GM18870 (cell line): ENCODE results near the gene SLC25A44.
"Not testable (repeated sequence)": the region's sequence is repeated elsewhere in the genome, so short reads cannot be mapped to it uniquely, and the experiment has no call there.

Experiments
- ATAC-seq: cut with Tn5 transposase; IDR thresholded peaks from one replicate; pipeline ENCODE4 v1.9.1; 2021; ENCODE audit warnings: moderate library complexity; ENCODE audit not compliant: unreplicated experiment

The SLC25A44 gene

DNA sequence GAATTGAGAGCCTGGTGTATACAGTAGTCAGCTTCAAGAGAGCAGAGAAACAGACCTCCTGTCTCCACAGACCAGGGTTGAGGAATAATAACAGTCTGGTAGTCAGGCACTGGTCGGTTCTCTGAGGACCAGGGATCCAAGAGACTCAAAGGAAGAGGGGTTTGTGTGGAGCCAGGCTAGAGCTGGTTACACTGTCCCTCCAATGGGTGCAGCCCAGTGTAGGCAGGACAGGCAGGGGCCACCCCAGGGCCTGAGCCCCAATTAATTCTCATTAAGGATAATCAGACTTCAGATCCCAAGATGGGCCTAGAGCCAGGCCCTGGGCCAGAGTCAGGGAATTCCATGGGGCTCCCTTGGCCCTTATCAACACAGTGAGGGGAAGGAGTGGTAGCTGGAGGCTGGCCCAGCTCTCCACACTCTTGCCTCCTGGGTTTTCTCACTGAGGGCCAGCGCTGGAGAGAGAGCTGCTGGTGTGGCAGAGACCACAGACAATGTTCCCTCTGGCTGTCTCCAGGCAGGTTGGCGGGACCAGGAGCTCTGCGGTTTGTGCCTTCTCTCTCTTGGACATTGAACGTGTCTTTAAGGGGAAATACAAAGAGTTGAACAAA lies 31.4 kb upstream of the SLC25A44 start:
- no peak for ATAC-seq

DNA sequence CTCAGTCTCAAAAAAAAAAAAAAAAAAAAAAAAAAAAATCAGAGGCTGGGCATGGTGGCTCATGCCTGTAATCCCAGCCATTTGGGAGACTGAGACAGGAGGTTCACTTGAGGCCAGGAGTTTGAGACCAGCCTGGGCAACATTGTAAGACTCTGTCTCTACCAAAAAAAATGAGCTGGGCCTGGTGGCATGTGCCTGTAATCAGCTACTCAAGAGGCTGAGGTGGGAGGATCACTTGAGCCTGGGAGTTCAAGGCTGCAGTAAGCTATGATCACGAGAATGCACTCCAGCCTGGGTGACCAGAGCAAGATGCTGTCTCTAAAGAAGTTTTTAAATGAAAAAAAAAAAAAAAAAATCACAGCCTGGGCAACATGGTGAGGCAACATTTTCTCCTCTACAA lies 30.2 kb upstream of the SLC25A44 start:
- no peak for ATAC-seq

DNA sequence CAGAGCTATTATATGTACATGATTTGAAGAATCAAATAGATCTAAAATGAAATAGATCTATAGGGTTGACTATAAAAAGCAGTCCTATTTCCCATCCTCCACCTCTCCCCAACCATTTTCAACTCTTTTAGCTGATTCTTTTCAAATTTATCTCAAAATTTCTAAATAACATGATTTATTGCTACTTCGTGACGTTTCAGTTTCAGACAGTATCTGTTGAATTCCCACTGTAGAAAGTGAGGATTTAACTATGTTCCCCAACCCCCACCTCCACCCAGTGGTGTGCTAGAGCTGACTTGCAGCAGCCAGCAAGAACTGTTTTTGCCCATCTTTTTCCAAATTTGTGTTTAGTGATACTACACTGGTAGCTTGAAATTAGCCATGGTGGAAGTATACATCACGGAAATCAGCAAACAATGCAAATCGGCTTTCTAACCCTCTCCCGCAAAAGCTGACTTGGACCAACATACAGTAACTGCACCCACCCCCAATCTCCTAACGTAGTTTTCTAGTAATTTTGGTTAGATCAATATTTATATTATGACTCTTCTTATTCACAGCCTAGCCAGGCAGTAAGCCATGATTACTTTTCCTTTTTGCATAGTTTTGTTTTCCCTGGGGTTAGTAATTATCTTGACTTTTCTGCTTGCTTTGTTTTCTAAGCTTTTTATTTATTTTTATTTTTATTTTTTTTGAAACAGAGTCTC lies 29.6 kb upstream of the SLC25A44 start:
- ATAC-seq, result no peak

DNA sequence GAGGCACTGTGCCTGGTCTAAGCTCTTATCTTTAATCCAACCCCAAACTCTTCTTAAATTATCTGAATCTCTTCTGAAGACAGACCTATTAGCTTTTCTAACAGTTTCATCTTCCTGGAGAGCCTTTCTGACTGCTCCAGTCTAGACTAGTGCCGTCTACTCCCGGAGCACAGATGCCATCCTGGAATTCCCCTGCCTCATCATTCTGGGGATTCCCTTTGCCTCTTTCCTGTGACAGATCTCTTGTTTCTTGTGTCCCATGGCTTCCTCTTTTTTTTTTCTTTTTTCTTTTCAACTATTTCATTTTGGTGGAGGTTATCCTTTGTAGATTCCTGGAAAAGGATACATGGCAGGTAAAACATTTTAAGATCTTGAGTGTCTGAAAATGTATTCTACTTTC lies 28.8 kb upstream of the SLC25A44 start:
- no peak for ATAC-seq

DNA sequence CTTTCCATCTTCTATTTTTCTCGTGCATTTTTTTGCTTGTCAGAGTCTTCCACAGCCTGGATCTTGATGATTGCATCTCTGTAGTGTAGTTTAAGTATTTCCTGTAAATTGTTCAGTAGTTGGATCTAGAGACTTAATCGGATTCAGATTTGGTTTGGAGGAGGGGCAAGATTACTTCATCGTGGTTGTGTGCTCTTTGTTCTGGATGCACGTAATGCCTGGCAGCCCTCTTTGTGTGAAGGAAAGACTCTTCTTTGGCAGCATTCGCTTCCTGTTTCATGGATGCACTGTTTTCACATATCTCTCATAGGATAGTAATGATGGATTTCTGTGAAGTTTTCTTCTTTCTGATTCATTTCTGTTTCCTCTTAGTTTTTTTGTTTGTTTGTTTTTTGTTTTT lies 26.4 kb upstream of the SLC25A44 start:
- no peak for ATAC-seq

DNA sequence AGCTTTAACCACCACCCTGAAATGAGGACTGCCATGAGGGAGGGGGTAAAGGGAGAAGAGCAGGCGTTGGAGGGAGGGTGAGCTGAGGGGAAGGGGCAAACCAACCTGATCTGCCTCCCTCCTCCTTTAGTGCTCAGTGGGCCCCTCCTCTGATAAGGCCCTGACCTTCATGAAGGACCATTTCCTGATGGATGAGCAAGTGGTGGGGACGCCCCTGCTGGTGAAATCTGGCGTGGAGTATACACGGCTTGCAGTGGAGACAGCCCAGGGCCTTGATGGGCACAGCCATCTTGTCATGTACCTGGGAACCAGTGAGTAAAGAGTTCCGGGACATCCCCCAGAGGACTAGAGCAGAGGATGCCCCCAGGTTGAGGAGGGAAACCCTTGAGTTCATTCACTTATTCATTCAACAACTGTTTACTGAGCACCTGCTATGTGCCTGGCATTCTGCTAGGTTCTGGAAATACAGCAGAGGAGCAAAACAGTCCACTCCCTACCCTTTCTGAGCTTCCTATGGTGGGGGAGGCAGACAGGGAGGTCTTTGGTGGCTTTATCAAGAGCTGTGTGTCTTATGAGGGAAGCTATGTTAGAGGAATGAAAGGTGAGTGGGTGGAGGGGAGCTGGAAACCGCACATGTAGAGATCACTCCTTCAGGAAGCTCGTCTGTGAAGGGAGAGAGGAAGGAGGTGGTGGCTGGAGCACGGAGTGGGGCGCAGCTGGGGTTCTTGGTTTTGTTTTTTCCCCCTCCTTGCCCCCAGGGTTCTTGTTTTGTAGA lies 21.0 kb upstream of the SLC25A44 start:
- no peak for ATAC-seq

DNA sequence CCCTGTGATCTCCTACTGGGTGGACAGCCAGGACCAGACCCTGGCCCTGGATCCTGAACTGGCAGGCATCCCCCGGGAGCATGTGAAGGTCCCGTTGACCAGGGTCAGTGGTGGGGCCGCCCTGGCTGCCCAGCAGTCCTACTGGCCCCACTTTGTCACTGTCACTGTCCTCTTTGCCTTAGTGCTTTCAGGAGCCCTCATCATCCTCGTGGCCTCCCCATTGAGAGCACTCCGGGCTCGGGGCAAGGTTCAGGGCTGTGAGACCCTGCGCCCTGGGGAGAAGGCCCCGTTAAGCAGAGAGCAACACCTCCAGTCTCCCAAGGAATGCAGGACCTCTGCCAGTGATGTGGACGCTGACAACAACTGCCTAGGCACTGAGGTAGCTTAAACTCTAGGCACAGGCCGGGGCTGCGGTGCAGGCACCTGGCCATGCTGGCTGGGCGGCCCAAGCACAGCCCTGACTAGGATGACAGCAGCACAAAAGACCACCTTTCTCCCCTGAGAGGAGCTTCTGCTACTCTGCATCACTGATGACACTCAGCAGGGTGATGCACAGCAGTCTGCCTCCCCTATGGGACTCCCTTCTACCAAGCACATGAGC lies 17.2 kb upstream of the SLC25A44 start:
- ATAC-seq, result no peak

DNA sequence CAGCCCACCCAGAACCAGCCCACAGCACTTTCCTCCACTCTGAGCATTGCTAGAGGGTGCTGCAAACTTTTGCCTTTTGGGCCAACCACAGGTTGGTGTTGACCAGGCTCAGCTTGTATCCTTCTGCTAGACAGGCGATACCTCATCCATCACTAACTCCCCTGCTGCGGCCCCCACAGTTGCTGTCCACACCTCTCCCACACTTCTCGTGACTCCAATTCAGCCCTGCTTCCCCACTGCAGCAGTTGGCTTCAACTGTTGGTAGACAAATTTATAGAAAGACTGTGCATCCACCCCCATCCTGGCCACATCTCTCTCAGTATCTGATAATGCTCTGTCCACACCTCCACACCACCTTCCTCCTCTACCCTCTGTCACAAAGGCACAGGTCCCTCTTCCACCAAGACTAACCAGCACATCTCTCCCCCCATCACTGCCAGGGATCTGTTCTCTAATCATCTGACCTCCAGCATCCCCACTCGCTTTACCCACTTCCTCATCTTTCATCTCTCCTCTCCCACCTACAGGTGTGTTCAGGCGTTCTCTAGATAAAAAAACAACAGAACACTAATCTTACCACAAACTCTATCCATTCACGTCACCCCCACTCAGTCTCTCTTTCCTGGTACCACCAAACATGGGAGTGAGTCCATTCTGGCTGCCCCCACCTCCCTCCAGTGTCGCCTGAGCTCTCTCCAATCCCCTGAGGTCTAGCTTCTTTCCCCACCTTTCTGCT lies 15.8 kb upstream of the SLC25A44 start:
- no peak for ATAC-seq

DNA sequence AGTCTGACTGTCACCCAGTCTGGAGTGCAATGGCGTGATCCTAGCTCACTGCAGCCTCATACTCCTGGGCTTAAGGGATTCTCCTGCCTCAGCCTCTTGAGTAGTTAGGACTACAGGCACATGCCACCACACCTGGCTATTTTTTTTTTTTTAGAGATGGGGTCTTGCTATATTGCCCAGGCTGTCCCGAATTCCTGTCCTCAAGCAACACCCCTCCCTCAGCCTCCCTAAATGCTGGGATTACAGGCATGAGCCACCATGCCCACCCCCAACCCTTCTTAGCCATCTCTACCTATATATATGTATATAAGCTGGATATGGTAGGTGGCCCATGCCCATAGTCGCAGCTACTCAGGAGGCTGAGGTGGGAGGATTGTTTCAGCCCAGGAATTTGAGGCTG lies 13.4 kb upstream of the SLC25A44 start:
- ATAC-seq, result no peak

DNA sequence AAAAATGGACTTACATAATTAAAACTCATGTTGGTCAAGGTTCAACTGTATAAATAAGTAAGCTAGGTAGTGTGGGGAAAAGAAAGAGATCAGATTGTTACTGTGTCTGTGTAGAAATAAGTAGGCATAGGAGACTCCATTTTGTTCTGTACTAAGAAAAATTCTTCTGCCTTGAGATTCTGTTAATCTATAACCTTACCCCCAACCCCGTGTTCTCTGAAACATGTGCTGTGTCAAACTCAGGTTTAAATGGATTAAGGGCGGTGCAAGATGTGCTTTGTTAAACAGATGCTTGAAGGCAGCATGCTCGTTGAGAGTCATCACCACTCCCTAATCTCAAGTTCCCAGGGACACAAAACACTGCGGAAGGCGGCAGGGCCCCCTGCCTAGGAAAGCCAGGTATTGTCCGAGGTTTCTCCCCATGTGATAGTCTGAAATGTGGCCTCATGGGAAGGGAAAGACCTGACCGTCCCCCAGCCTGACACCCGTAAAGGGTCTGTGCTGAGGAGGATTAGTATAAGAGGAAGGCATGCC lies 12.4 kb upstream of the SLC25A44 start:
- not testable (repeated sequence) for ATAC-seq

DNA sequence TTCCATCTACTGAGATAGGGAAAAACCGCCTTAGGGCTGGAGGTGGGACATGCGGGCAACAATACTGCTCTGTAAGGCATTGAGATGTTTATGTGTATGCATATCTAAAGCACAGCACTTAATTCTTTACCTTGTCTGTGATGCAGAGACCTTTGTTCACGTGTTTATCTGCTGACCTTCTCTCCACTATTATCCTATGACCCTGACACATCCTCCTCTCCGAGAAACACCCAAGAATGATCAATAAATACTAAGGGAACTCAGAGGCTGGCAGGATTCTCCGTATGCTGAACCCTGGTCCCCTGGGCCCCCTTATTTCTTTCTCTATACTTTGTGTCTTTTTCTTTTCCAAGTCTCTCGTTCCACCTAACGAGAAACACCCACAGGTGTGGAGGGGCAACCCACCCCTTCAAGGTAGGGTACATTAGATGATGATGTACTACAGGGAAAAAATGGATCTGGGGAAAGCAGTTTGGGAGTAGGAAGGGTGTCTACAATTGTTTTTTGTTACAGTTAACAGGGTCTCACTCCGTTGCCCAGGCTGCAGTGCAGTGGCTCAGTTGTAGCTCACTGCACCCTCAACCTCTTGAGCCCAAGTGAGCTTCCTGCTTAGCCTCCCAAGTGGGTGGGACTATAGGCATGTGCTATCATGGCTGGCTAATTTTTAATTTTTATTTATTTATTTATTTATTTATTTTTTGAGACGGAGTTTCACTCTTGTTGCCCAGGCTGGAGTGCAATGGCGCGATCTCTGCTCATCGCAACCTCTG lies 11.7 kb upstream of the SLC25A44 start:
- not testable (repeated sequence) for ATAC-seq

DNA sequence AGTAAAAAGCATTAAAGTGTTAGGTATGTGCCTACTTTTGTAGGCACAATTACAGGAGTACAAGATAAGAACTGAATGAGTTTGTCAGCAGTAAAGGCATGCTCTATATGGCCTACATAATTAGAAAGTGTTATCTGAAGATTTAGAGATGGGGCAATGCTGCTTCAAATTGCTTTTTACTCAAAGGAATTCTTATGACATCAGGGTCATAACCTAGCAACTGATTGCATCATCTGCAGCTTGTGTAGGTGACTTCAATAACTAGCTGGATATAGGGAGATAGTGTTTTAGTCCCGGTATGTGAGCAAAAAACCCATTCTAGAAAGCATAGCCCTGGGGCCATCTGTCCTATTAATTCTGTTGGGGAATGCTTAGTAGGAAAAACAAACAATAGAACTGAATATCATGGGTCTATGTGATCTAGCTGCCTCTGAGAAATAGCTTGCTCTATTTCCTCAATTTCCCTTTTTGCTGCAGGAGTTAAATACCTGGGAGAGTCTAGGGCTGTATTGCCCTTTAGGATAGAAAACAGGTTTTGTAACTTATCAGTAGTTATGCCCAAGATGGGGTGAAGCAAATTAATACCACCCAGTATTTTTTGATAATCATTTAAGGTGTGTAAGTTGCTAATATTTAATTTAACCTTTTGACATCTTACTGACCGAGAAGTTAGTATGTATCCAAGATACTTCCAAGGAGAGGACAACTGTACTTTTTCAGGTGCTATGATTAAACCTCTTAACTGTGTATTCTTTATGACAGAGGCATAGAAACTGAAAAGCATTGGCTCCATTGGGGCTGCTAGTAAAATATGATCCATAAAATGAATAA lies 7.3 kb upstream of the SLC25A44 start:
- ATAC-seq, result not testable (repeated sequence)

DNA sequence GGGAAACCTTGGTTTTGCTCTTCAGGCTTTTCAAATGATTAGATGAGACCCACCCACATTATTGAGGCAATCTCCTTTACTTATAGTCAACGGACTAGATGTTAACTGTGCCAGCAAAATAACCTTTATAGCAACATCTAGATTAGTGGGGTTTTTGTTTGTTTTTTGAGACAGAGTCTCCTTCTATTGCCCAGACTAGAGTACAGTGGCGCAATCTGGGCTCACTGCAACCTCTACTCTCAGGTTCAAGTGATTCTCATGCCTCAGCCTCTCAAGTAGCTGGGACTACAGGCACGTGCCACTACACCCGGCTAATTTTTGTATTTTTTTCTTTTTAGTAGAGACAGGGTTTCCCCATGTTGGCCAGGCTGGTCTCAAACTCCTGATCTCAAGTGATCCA lies 3.6 kb upstream of the SLC25A44 start:
- ATAC-seq, result not testable (repeated sequence)

DNA sequence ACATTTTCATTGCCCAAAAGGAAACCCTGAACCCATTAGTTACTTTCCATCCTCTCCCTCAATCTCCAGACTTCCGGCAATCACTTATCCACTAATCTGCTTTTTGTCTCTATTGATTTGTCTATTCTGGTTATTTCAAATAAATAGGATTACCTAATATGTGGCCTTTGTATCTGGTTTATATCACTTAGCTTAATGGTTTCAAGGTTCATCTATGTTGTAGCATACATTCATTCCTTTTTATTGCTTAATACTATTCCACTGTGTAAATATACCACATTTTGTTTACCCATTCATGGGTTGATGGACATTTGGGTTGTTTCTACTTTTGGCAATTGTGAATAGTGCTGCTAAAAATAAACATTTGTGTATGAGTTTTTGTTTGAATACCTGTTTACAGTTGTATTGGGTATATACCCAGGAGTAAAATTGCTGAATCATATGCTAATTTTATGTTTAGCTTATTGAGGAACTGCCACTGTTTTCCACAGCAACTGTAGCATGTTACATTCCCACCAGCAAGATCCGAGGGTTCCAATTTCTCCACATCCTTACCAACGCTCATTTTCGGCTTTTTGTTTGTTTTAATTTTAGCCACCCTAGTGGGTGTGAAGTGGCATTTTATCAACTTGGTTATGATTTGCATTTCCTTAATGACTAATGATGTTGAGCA lies 2.5 kb upstream of the SLC25A44 start:
- ATAC-seq, result no peak

DNA sequence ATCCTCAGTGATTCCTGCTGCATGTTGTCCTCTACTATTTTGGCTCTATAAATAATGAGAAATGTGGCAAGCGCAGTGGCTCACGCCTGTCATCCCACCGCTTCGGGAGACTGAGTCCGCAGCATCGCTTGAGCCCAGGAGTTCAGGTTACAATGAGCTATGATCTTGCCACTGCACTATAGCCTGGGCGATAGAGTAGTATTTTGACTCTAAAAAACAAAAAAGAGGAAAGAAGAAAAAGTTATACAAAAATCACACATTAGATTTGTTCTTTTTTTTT lies 756 bp upstream of the SLC25A44 start:
- no peak for ATAC-seq

DNA sequence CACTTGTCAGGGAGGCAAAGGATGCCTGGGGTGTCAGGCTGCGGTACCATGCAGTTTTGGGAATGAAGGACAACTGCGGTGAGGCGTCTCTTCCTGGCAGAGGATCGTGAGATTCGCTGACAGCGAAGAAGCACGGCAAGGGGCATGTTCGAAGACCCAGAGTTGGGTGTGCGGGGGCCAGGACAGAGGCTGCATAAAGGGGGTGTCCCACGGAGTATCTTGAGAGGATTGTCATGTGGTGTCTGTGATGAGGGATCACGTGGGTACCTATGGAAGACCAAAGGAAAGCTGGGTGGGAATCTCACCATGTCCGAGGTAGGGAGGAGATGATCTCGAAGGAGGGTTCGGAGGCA lies 372 bp downstream of the SLC25A44 start:
- ATAC-seq, result no peak

DNA sequence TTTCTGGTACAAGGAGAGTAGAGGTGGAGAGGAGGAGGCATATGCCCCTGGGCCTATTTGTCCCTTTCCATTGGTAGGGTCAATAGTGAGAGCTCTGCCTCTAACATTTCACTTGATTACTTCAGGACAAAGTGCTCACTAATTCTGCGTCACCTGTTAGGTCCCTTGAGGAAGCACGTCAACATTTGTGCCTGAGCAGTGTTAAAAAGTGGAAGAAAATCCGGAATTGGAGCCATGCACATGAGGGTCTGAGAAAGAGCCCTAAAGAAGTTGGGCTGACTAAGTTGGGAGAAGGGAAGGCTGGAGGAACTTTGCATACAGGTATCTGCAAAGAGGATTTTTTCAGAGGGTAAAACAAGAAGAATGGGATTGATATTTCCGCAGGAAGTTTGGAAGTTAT lies 1.9 kb downstream of the SLC25A44 start:
- ATAC-seq, result no peak

DNA sequence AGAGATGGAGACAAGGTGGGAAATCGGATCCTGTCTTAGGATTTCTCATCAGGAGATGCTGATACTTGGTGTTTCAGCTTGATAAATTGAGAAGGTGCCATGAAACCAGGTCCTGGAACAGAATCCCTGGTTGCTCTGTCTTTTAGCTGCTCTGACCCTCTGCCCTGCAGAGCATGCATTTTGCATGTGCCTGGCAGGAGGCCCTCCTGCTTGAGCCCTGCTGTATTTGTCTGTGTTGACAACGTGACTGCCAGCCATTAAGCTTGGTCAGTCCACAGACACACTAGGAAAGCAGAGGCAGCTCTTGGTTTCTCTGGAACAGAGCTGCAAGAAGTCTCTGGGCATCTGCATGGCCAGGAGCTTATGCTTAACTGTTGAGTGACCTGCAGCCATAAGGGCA lies 2.5 kb downstream of the SLC25A44 start:
- no peak for ATAC-seq

DNA sequence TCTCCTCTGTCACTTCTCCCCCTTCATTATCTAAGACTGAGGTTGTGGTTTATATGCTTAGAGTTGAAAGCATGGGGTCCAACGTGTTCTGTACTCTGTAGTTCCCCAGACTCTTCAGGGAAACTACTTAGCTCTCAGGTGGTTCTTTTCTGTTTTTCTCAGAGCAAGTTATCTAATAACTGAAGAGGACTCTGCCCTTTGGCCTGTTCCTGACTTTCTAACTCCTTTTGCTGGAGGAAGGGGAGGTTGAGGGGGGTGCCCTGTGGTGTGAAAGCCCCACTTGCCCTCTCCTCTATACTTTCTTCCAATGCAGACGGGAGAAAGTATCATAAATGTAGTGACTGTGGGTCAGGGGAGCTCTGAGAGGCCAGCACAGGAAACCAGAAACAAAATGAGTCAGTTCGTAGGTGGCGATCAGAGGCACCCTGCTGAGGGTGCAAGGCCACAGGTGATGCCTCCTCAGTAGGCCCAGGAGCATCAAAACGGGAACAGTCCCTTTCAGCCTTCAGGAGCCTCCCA lies 5.0 kb downstream of the SLC25A44 start:
- no peak for ATAC-seq
